HG03108 (cell line): ENCODE results near the gene BRINP3.
"Not testable (repeated sequence)": the region's sequence is repeated elsewhere in the genome, so short reads cannot be mapped to it uniquely, and the experiment has no call there.

ENCODE experiments used
- ATAC-seq: cut with Tn5 transposase; IDR thresholded peaks from one replicate; pipeline ENCODE4 v1.9.1; 2021; ENCODE audit warnings: moderate library complexity; ENCODE audit not compliant: unreplicated experiment

BRINP3 gene

DNA sequence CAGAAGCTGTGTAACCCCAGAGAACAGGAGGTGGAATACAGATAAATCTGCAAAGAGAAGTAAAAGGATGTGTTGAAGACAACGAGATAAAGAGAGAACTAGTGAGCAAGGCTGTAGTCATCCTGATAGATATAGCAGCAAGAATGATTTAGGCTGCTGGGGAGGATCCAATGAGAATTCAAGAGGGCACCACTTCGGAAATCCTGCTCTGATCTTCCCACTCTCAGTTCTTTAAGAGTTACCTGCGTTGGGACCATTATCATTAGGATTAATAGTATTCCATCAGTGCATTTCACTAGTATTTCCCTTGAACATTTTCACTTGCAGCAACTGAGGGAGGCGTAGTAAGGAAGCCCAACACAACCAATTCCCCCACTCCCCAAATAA, at the start of gene BRINP3:
Gene BRINP3 (minus strand): TSS at position 103 of the 387 bp plus-strand sequence.
- ATAC-seq = no peak

DNA sequence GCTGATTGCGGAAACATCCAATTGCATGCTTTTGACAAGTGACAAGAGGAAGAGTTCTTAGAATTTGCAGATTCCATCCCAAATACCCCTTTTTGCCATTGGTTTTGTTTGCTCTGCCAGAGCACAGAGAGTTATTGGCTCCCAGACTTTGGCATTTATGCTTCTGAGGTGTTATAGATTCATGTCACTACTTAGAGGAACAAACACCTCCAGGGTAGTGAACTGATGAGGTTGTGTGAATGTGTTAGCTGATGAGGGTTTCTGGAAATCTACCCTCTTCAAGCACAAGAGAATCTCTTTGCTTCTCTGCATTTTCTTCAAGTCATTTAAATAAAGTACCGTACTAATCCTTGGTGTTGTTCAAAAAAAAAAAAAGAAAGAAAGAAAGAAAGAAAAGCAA, 33.9 kb upstream of the BRINP3 start:
- ATAC-seq = no peak

GRCh38 chr1:190507357-190507756, 29.7 kb upstream of the BRINP3 start:
- no peak for ATAC-seq

GRCh38 chr1:190504539-190504938, 26.9 kb upstream of the BRINP3 start:
- ATAC-seq = not testable (repeated sequence)

GRCh38 chr1:190497565-190497964, 19.9 kb upstream of the BRINP3 start:
- ATAC-seq = no peak

DNA sequence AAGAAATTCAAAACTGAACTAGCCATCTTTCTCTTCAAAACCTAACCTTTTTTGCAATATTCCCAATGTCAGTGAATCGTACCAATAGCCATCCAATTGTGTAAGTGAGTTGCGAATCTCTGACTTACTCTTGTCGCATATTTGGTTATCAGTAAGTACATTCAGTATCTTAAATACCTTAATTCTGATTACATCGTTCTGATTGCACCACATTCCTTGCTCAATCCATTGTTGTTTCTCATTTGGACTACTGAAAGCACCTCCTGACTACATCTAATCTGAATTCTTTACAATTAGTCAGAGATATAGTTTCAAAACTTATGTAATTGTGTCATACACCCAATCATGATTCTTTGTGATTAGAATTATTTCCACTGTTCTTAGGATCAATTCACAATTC, 16.8 kb upstream of the BRINP3 start:
- no peak for ATAC-seq

- ATAC-seq = no peak
Measured at GRCh38 chr1:190491404-190491803, 13.7 kb upstream of the BRINP3 start.

DNA sequence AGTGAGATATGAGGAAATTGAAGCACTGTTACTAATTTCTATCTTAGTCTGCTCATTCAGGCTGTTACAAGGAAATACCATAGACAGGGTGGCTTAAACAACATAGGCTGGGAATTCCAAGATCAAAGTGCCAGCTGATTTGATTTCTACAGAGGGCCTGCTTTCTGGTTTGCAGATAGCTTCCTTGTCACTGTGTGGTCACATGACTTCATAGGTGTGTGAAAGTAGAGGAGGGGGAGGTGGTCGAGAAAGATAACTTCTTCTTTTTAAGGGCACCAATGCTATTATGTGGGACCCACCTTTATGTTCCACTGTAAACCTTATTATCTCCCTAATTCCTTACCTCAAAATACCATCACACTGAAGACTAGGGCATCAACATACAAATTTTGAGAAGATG, 6.4 kb upstream of the BRINP3 start:
- no peak for ATAC-seq

DNA sequence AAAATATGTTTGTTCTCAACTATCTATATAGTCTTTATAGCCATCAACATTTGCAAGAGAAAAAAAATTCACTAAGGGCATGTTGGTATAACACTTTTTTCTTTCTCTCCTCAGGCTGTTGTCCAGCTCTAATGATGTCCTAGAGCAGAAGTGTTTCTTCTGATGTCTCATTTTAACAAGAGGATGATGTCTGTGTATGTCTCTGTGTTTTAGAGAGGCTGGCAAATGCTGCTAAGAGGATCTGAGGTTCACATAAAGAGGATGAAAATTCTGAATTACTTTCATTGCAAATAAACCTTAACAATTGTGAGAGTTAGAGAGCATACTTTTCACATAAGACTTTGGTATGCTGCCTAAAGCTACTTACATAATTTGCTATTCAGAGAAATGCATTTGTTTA, 2.6 kb upstream of the BRINP3 start:
- no peak for ATAC-seq

DNA sequence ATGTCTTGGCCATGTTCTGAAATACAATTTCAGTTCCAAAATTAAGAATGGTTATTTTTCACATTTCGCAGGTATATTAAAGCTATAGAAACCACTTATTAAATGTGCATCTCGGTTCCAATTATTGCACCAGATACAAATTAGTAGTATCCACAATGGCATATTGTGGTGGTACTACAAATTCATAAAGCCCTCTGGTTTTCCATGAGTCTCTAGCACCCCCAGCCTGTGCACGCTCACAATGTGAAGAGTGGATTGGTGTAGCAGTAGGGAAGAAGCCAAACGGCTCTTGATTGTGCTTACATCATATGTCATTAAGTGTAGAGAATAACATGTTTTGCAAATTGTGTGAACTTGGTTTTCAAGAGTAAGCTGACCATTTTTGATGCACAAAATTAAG, 1.9 kb upstream of the BRINP3 start:
- ATAC-seq = no peak

DNA sequence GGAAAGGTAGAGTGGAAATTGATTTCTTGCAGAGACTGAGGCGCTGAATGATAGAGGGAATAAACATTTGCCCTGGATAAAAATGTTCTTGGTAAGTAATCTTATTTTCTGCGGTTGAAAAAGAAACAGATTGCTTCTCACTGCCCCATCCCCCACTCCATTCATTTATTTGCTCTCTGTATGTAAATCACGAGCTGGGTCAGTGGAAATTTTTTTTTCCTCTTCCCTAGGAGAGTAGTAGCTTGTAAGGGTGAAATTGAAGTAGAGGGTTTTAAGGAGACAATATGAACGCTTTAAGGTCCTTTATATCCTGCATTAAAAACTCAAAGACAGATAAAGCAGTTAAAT, 1.4 kb upstream of the BRINP3 start:
- no peak for ATAC-seq

DNA sequence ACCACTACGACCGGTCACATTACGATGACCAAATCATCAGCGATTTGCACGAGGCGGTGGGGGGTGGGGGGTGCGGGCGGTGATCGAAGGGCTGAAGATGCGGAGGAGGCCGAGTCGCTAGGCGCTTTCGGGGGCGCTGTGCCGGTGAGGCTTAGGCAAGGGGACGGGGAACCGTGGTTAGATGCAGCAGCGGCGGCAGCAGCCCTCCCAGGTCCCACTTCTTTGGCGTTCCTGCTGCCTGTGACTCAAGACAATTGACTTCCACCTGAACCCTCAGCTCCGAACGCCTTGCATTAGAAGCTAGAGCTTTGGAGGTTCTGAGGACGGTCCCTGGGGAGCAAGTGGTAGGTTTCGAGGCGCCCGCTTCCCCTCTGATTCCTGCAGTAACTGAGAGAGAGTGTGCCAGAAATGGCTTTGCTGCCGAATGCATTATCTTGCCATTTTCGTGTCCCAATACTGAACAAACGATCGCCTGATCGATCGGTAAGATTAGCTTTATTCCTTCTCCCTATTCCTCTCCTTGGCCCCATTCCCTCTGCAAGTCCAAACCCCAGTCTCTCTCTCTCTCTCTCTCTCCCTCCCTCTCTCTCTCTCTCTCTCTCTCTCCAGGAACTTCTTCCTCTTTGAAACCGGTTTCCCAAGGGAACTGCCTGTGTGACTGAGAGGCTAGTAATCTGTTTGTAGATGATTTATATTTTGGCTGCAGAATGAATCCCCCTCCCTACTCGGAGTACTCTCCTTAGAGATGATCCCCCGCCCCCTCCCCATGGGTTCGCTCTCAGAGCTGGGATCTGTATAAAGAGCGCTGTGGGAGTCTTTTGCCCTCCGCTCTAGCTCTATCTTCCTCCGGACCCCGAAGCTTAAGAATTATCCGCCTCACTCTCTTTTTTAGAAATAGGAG, 735 bp upstream of the BRINP3 start:
- ATAC-seq = no peak

- no peak for ATAC-seq
Measured at GRCh38 chr1:190476806-190477205, 858 bp downstream of the BRINP3 start.

DNA sequence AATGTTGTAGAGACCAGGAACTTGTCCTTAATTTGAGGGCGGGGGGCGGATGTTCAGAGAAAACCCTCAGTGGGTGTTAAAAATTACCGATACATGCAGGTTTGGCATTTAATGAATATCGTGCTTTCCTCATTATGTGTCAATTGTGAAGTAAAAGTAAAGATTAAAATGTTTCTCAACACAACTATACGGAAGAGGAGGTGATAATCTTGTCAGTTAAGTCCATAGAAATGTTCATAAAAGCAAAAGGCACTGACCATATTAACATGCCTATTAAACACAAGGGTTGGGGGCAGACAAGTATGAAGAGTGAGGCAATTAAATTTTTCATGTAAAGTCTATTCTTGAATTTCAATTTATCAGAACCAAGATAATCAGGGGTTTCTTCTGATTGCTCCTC, 1.3 kb downstream of the BRINP3 start:
- ATAC-seq = no peak

DNA sequence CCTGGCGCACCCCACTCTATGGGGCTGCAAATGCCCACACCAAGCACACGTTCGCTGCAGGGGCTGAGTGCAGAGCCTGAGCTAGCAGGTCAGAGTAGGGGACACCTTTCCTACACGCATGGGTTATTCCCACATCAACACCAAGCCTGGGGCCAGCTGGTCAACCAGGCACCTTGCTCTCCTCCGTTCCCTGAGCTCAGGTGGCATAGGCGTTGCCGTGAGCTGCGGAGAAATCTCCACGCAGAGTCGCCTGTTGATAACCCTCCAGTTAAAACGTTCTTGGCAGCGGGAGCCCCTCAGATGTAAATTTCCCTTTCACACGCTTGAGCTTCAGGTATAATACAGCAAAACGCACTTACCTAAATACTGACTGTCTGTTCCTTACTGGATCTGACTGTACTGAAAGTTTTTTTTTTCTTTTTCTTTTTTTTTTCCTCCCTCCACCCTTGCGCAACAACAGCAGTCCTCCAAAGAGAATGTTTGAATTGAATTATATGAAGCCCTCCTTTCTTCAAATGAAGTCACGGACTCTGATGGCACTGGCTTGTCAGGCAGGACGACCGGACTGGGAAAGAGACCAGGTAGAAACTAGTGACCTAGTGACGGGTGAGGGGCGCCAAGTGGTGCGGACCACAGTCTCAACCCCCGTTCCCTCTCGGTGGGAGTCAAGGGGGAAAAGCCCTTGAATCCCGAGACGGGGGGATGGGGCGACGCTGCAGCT, 2.1 kb downstream of the BRINP3 start:
- no peak for ATAC-seq

DNA sequence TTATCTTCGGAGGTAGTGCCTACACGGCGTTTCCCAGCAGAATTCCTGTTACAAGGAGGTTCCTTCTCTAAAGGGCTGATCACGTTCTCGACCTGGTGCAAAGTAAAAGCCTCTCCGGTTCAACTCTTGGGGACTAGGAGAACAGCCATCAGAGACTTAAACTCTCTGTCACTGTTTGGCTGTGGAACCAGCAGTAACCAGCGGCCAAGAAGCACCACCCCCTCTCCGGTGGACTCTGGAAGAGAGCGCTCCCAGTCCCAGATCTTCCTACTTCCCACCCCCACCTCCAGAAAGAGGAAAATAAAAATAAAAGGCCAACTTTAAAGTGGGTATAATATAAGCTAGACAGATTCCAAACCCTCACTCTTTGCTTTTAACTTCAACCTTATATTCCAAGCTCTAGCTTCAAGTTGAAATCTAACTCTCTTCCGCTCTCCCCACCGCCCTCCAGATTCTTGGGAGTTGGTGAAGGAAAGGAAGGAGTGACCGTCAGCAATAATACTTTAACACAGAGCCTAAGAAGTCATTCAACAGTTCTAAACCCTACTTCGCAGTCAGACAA, 2.9 kb downstream of the BRINP3 start:
- ATAC-seq = no peak

GRCh38 chr1:190474010-190474409, 3.7 kb downstream of the BRINP3 start:
- no peak for ATAC-seq

DNA sequence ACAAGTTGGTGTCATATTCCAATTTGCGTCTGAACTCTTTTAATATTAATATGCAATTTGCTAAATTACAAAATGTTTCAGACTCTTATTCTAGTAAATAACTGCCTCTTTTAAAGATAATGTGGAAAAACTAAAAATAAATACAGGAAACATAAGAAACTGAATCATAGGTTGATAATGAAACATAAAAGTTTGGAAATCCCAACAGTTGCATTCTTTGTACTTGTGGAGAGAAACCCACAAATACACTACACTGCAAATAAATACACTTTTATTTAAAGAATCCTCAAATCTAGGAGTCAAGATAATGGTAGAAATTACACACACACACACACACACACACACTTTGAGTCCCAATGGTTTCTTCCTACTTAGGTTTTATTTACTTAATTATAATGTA, 5.2 kb downstream of the BRINP3 start:
- ATAC-seq = no peak

DNA sequence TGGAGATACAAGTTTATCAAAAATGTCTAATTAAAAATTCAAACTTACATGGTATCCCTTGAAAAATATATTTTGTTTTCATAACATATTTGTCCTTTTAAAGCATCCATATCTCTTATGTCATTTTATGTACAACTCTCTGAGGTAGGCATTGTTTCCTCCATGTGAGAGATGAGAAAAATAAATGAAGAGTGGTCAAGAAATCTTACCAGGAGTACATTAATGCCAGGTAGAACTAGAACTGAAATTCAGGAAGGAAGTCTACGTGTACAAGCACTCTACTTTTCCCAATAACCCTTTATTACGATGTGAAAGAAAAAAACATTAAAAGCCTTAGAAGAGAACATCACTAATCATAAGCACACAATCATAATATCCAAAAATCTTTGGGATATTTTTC, 5.6 kb downstream of the BRINP3 start:
- ATAC-seq = no peak

DNA sequence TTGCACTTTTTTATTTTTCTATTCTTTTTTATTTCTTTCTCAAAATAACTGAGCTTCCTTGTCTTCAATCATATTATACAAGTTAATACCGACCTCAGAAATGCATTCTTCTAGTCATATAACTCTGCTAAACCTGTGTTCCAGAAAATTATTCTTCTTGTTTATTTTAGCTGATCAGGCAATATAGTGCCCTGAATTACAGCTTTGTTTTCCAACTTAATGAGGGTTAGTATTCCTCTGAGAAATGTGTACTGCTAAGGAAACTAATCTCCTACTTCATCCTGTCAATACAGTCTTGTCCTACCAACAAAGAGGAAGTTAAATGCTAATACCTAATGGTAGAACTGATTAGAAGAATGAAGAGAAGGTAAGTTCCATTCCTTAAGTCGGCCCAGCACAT, 13.0 kb downstream of the BRINP3 start:
- ATAC-seq = no peak

DNA sequence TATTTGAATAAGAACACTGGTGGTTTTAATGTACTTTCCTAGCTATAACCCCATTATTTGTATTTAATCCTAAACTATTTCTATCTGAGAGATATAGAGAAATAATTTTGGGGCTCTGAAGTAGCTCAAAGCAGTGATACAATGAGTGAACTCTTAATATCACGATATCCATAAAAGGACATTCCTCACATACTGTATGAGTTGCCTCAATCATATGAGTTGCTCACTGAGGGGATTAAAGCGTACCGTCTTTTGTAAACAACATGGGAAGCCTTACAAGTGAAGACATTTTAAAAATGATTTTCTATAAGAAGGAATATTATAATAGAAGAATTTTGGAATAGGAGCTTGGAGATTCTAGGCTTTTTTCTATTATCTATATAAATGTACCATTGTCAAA, 21.5 kb downstream of the BRINP3 start:
- no peak for ATAC-seq

GRCh38 chr1:190455631-190456030, 22.0 kb downstream of the BRINP3 start:
- ATAC-seq = no peak
